ENCODE data around the gene AEBP1. TPM values are rescaled to one million over a fixed set of nuclear protein-coding genes. Genes with fewer than 3 reads are reported as not detected.
A peak's percentile ranks its signal among the peaks of the same experiment; 100 is the strongest.

Gene AEBP1
- total and polyA plus RNA-seq, 4 experiments from 2014 or later = 0.20 to 7.8 (median 5.0) TPM

DNA sequence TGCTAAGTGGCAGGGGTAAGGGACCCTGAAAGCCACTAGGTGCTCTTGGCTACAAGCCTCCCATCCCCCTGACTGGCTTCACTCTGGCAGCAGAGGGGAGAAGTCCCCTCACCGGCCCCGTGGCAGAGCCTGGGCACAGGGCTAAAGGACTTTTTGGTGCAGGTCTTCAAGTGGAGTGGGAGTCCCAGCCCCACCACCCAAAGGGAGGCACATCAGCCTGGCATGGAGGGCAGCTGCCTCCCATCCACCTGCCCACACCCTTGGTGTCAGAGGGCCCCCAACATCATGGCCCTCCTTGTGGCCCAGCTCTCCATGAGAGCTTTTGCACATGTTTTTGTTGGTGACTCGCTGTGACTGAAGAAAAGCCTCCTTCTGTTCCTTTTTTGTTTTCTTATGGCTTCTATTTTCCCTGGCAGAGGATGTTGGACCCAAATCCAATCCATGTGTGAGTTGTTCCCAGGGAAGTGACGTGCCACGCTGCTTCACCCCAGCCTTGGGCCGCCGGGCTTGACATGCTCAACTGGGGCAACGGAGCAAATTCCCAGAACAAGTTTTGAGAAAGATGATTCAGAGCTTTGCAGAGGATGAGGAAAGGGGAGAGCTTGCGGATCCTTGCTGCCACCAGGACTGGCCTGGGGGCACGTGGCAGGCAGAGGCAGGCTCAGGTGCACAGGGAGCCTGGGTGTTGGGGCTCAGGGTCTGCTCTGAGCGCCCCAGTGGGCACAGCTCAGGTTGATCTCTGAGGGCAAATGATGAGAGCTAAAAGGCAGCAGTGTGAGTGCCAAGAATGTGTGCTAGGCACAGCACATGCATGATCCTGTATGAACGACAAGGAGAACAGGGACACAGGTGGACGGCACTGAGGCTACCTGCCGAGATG lies 1.9 kb upstream of the AEBP1 start:
- Mint-ChIP-seq H3K4me3 (peak overlapping the region in 2 of 8 donors; percentile 13 to 48), H3K9me3 (peaks cover 0 to 2% (median 0%) of the 10 kb centered on the region in 8 donors), H3K4me1 (peaks cover 4 to 21% (median 7%) of the 10 kb centered on the region in 4 donors), H3K27ac (no peak overlapping the region), H3K36me3 (no peaks in the 10 kb centered on the region), H3K27me3 (peaks cover 11 to 22% of the 10 kb centered on the region in 2 donors)
- no peaks in the 10 kb centered on the region for H3K36me3 ChIP-seq (ENCODE audit: insufficient read depth, low read length)
- no peaks in the 10 kb centered on the region for H3K9me3 ChIP-seq (ENCODE audit: control insufficient read depth in 1 of 2, low read length in 2 of 2)
- H3K4me3 ChIP-seq (ENCODE audit: low read length in 2 of 2) = no peak overlapping the region
- DNase-seq = no peak
- CTCF ChIA-PET (ENCODE audit: partially characterized antibody) = no interaction called here
- intact Hi-C loops (cut with micrococcal nuclease) = no loop called here
- H3K4me1 ChIP-seq (ENCODE audit: insufficient read depth, low read length) = peaks cover 5% of the 10 kb centered on the region
- POLR2A ChIA-PET (ENCODE audit: partially characterized antibody) = interaction anchor here (0.7 to 1.1 kb wide), 2 partner anchors 10 to 35 kb away, joined by 3 to 4 read pairs; no protein-coding TSS in a partner anchor
- no peak overlapping the region for H3K27ac ChIP-seq (ENCODE audit: low read depth, low read length)
- peaks cover 7% of the 10 kb centered on the region for H3K27me3 ChIP-seq (ENCODE audit: insufficient read depth, low read length)

DNA sequence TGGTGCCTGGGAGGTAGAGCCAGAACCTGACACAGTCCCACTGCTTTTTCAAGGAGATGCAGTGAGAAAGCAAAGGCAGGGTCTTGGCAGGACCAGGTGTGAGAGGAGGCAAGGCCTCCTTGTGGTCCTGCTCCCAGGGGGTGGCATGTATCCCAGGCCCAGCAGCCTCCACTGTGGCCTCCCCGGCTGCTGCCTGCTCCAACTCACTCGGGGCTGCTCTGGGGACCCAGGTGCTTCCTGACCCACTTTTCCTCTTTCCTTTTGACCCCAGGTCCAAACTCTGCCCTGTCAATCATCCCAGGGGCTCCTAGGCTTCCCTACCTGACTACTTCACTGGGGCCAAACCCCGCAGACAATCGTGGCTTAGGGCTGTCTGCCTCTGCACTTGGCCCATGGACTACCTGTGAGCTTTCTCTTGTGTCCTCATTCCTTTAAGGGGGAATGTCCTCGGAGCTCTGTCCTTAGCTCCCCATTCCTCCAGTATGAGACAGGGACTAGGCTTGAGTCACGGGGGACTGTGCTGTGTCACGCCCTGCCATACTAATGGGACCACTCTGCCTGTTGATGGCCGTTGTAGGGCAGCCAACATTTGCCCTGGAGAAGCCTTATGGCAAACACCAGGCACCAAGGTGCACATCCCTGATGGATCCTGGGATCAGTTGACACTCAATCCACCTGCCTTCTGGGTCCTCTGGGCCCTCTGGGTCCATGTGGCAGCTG lies 1.1 kb upstream of the AEBP1 start:
- H3K4me1 Mint-ChIP-seq = peaks cover 4 to 21% (median 7%) of the 10 kb centered on the region in 4 donors
- H3K27me3 Mint-ChIP-seq = peaks cover 11 to 22% of the 10 kb centered on the region in 2 donors
- H3K27ac Mint-ChIP-seq = peak overlapping the region in 1 of 7 donors; percentile 17
- Histone ChIP-seq H3K4me1 (ENCODE audit: insufficient read depth, low read length) (peaks cover 5% of the 10 kb centered on the region), H3K9me3 (ENCODE audit: control insufficient read depth in 1 of 2, low read length in 2 of 2) (no peaks in the 10 kb centered on the region), H3K4me3 (ENCODE audit: low read length in 2 of 2) (no peak overlapping the region), H3K27me3 (ENCODE audit: insufficient read depth, low read length) (peaks cover 7% of the 10 kb centered on the region), H3K27ac (ENCODE audit: low read depth, low read length) (no peak overlapping the region), H3K36me3 (ENCODE audit: insufficient read depth, low read length) (no peaks in the 10 kb centered on the region)
- POLR2A ChIA-PET (ENCODE audit: partially characterized antibody) = no interaction called here
- no peak for DNase-seq
- intact Hi-C loops (cut with micrococcal nuclease) = no loop called here
- H3K9me3 Mint-ChIP-seq = peaks cover 0 to 2% (median 0%) of the 10 kb centered on the region in 8 donors
- H3K4me3 Mint-ChIP-seq = peak overlapping the region; percentile 31 to 79 (median 52)
- CTCF ChIA-PET (ENCODE audit: partially characterized antibody) = no interaction called here
- no peaks in the 10 kb centered on the region for H3K36me3 Mint-ChIP-seq

DNA sequence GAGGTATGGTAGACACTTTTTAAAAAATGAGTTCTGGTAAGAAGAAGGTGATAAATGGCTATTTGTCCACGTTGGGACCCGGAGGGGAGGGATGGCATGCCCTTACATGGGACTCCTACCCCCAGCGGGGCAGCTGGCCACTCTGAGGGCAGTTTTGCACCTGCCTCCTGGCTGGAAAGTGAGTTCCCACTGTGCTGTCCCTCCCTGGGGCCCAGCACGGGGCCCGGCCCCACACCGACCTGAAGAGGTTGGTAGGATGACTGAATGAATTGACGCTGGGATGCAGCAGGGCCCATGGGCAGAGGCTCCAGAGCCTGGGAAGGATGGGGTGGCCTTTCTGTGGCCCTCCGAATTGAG lies 601 bp upstream of the AEBP1 start:
- ChIA-PET CTCF (ENCODE audit: partially characterized antibody) (no interaction called here), POLR2A (ENCODE audit: partially characterized antibody) (no interaction called here)
- peak overlapping the region in 7 of 8 donors; percentile 5 to 79 (median 56) for H3K4me3 Mint-ChIP-seq
- Histone ChIP-seq H3K36me3 (ENCODE audit: insufficient read depth, low read length) (no peaks in the 10 kb centered on the region), H3K27me3 (ENCODE audit: insufficient read depth, low read length) (peaks cover 7% of the 10 kb centered on the region), H3K4me3 (ENCODE audit: low read length in 2 of 2) (no peak overlapping the region), H3K4me1 (ENCODE audit: insufficient read depth, low read length) (peaks cover 5% of the 10 kb centered on the region), H3K9me3 (ENCODE audit: control insufficient read depth in 1 of 2, low read length in 2 of 2) (no peaks in the 10 kb centered on the region), H3K27ac (ENCODE audit: low read depth, low read length) (no peak overlapping the region)
- DNase-seq = no peak
- intact Hi-C loops (cut with micrococcal nuclease) = no loop called here
- peaks cover 0 to 2% (median 0%) of the 10 kb centered on the region in 8 donors for H3K9me3 Mint-ChIP-seq
- H3K4me1 Mint-ChIP-seq = peaks cover 4 to 21% (median 7%) of the 10 kb centered on the region in 4 donors
- no peaks in the 10 kb centered on the region for H3K36me3 Mint-ChIP-seq
- no peak overlapping the region for H3K27ac Mint-ChIP-seq
- peaks cover 11 to 22% of the 10 kb centered on the region in 2 donors for H3K27me3 Mint-ChIP-seq

DNA sequence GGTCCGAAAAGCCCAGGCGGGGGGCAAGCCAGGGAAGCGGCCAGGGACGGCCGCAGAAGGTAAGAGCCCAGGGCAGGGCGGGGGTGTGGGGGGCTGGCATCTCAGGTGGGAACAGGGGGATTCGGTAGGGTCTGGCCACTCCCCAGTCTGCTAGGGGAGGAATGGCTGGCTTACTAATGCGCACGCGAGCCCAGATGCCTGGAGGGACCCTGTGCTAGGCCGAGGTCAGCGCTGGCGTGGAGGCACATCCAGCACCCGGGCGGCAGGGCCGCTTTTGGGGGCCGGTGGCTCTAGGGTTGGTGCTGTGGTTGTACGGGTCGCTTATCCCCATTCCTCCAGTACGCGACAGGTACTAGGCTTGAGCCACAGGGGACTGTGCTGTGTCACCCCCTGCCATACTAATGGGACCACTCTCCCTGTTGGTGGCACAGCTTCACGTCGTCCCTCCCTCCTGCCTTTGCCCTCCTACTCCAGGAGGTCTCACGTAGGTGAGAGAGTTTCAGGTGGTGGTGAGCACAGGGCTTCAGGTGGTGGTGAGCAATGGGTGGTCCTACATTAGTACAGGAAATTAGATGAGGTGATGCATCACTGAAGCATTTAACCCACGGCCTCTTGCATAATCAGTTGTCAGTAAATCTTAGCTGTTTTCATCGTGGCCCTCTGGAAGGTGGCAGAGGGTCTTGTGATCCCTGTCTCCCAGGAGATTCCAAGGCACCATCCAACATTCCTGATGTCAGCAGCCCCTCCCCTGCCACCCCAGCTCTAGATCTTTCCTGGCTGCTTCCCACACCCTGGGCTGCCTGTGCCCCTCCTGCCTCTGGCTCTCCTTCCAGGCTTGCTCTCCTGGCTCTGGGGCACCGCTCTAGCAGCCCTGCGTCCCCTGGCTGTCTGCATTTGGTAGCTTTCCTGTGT lies 971 bp downstream of the AEBP1 start:
- H3K4me3 Mint-ChIP-seq = peak overlapping the region; percentile 65 to 77 (median 71)
- H3K27ac Mint-ChIP-seq = peak overlapping the region in 3 of 7 donors; percentile 18 to 91 (median 55)
- intact Hi-C loops (cut with micrococcal nuclease) = loop anchor here (1.0 to 2.0 kb wide), 2 partner anchors 18 to 23 kb away; partner anchors contain the start of genes POLD2 and POLM
- no peak for DNase-seq
- H3K27me3 Mint-ChIP-seq = peaks cover 11 to 22% of the 10 kb centered on the region in 2 donors
- H3K9me3 Mint-ChIP-seq = peaks cover 0 to 2% (median 0%) of the 10 kb centered on the region in 8 donors
- peaks cover 4 to 21% (median 7%) of the 10 kb centered on the region in 4 donors for H3K4me1 Mint-ChIP-seq
- no peak overlapping the region for H3K4me3 ChIP-seq (ENCODE audit: low read length in 2 of 2)
- H3K36me3 ChIP-seq (ENCODE audit: insufficient read depth, low read length) = no peaks in the 10 kb centered on the region
- peaks cover 7% of the 10 kb centered on the region for H3K27me3 ChIP-seq (ENCODE audit: insufficient read depth, low read length)
- ChIA-PET POLR2A (ENCODE audit: partially characterized antibody) (no interaction called here), CTCF (ENCODE audit: partially characterized antibody) (no interaction called here)
- no peak overlapping the region for H3K27ac ChIP-seq (ENCODE audit: low read depth, low read length)
- no peaks in the 10 kb centered on the region for H3K36me3 Mint-ChIP-seq
- H3K4me1 ChIP-seq (ENCODE audit: insufficient read depth, low read length) = peaks cover 5% of the 10 kb centered on the region
- no peaks in the 10 kb centered on the region for H3K9me3 ChIP-seq (ENCODE audit: control insufficient read depth in 1 of 2, low read length in 2 of 2)

DNA sequence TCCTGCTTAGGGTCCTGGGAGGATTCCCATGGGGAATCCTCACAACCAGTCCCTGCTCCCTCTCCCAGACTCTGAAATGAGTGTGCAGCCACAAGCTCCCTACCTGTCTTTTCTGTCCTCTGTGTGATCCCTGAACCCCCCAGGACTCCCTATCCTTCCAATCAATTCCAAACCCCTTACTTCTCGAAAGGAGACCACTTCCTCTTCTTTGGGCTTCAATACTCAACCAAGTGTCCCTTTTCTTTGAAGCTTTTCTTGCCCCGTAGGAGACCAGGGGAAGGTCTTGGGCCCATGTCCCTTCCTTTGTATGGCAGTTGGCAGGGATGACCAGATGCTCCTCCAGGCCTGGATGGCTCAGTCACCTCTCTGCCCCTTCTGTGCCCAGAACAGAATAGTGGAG lies 1.7 kb downstream of the AEBP1 start:
- ChIA-PET CTCF (ENCODE audit: partially characterized antibody) (no interaction called here), POLR2A (ENCODE audit: partially characterized antibody) (no interaction called here)
- Histone ChIP-seq H3K27me3 (ENCODE audit: insufficient read depth, low read length) (peaks cover 7% of the 10 kb centered on the region), H3K4me3 (ENCODE audit: low read length in 2 of 2) (no peak overlapping the region), H3K4me1 (ENCODE audit: insufficient read depth, low read length) (peaks cover 5% of the 10 kb centered on the region), H3K36me3 (ENCODE audit: insufficient read depth, low read length) (no peaks in the 10 kb centered on the region), H3K27ac (ENCODE audit: low read depth, low read length) (no peak overlapping the region), H3K9me3 (ENCODE audit: control insufficient read depth in 1 of 2, low read length in 2 of 2) (no peaks in the 10 kb centered on the region)
- no peak for DNase-seq
- H3K4me1 Mint-ChIP-seq = peaks cover 4 to 21% (median 7%) of the 10 kb centered on the region in 4 donors
- no peaks in the 10 kb centered on the region for H3K36me3 Mint-ChIP-seq
- peak overlapping the region in 7 of 8 donors; percentile 33 to 77 (median 65) for H3K4me3 Mint-ChIP-seq
- intact Hi-C loops (cut with micrococcal nuclease) = loop anchor here (2.0 kb wide), 1 partner anchor 17 kb away; the partner anchor contains the start of gene POLD2
- peaks cover 9 to 22% of the 10 kb centered on the region in 2 donors for H3K27me3 Mint-ChIP-seq
- peak overlapping the region in 3 of 7 donors; percentile 42 to 91 (median 77) for H3K27ac Mint-ChIP-seq
- H3K9me3 Mint-ChIP-seq = peaks cover 0 to 2% (median 0%) of the 10 kb centered on the region in 8 donors

DNA sequence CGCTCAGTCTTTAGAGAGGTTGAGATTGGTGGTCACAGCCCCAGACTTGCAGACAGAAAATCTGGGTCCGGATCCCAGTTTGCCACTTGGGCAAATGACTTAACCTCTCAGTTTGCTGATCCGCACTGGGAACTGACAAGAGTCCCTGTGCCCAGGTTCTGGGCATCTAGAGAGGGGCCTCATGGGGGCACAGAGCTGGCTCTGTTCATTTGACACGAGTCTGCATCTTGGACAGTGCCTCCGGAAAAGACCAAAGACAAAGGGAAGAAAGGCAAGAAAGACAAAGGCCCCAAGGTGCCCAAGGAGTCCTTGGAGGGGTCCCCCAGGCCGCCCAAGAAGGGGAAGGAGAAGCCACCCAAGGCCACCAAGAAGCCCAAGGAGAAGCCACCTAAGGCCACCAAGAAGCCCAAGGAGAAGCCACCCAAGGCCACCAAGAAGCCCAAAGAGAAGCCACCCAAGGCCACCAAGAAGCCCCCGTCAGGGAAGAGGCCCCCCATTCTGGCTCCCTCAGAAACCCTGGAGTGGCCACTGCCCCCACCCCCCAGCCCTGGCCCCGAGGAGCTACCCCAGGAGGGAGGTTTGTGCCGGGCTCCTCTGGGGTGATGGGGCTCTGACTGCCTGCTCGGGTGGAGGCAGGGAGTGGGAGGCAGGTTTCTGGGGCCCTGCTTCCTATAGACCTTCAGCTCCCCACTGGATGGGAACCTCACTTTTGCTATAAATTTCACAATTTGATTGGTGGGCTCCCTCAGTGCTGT lies 2.3 kb downstream of the AEBP1 start:
- Histone ChIP-seq H3K27me3 (ENCODE audit: insufficient read depth, low read length) (peaks cover 7% of the 10 kb centered on the region), H3K4me1 (ENCODE audit: insufficient read depth, low read length) (peaks cover 5% of the 10 kb centered on the region), H3K4me3 (ENCODE audit: low read length in 2 of 2) (no peak overlapping the region), H3K27ac (ENCODE audit: low read depth, low read length) (no peak overlapping the region), H3K9me3 (ENCODE audit: control insufficient read depth in 1 of 2, low read length in 2 of 2) (no peaks in the 10 kb centered on the region), H3K36me3 (ENCODE audit: insufficient read depth, low read length) (no peaks in the 10 kb centered on the region)
- CTCF ChIA-PET (ENCODE audit: partially characterized antibody) = no interaction called here
- DNase-seq = no peak
- POLR2A ChIA-PET (ENCODE audit: partially characterized antibody) = no interaction called here
- peaks cover 4 to 21% (median 7%) of the 10 kb centered on the region in 4 donors for H3K4me1 Mint-ChIP-seq
- no peak overlapping the region for H3K27ac Mint-ChIP-seq
- no peaks in the 10 kb centered on the region for H3K36me3 Mint-ChIP-seq
- intact Hi-C loops (cut with micrococcal nuclease) = no loop called here
- H3K27me3 Mint-ChIP-seq = peaks cover 9 to 22% of the 10 kb centered on the region in 2 donors
- H3K4me3 Mint-ChIP-seq = no peak overlapping the region
- H3K9me3 Mint-ChIP-seq = peaks cover 0 to 2% (median 0%) of the 10 kb centered on the region in 8 donors
